Liver (tissue), 9 donors: Measurements from ENCODE around the gene KRT1. TPM values are rescaled to one million over a fixed set of nuclear protein-coding genes. Genes with fewer than 3 reads are reported as not detected.

Experiments used
- DNase-seq: peaks from one replicate; pipeline ENCODE4 v3.0.0-alpha.2; 2017; ENCODE audit warnings: low spot score
- H3K27ac ChIP-seq, 2 donors: one replicate each; pipeline ENCODE4 v1.7.0; 2013; ENCODE audit warnings: inconsistent platforms in 2 of 2, low read length in 2 of 2, control low read depth in 1 of 2, low read depth in 1 of 2, mild to moderate bottlenecking in 1 of 2
- H3K27me3 ChIP-seq, 4 donors: one replicate each; pipeline versions ENCODE4 v1.6.1 to v1.7.0; 2013; ENCODE audit warnings: low read length in 3 of 4, inconsistent platforms in 1 of 4, mild to moderate bottlenecking in 1 of 4, moderate library complexity in 1 of 4; ENCODE audit not compliant: control insufficient read depth in 4 of 4, insufficient read depth in 4 of 4
- H3K36me3 ChIP-seq, 4 donors: one replicate each; pipeline versions ENCODE4 v1.6.1 to v1.7.0; 2013; ENCODE audit warnings: low read length in 3 of 4, mild to moderate bottlenecking in 3 of 4, low read depth in 1 of 4, moderate library complexity in 1 of 4; ENCODE audit not compliant: control insufficient read depth in 4 of 4, insufficient read depth in 3 of 4
- H3K4me1 ChIP-seq, 4 donors: one replicate each; pipeline versions ENCODE4 v1.6.1 to v1.7.0; 2013; ENCODE audit warnings: low read length in 3 of 4, mild to moderate bottlenecking in 3 of 4, moderate library complexity in 1 of 4; ENCODE audit not compliant: control insufficient read depth in 4 of 4, insufficient read depth in 4 of 4
- H3K4me3 ChIP-seq, 3 donors: one replicate each; pipeline versions ENCODE4 v1.6.1 to v1.7.0; 2013; ENCODE audit warnings: low read length in 3 of 3, control low read depth in 1 of 3, low read depth in 1 of 3, mild to moderate bottlenecking in 1 of 3
- H3K9ac ChIP-seq, 2 donors: one replicate each; pipeline ENCODE4 v1.7.0; 2013; ENCODE audit warnings: low read length in 2 of 2, mild to moderate bottlenecking in 2 of 2, moderate library complexity in 2 of 2, control low read depth in 1 of 2, low read depth in 1 of 2
- H3K9me3 ChIP-seq, 4 donors: one replicate each; pipeline versions ENCODE4 v1.6.1 to v1.7.0; 2013; ENCODE audit warnings: low read length in 3 of 4; ENCODE audit not compliant: control insufficient read depth in 4 of 4
- CTCF ChIP-seq: fragments of 150-350 bp; IDR thresholded peaks from 2 replicates; pipeline ENCODE4 v1.5.1; 2017; ENCODE audit warnings: improper control_type of control experiment, low read depth, low read length; ENCODE audit not compliant: missing input control
- EGR1 ChIP-seq, 2 donors: IDR thresholded peaks; 2 replicates each; pipeline ENCODE4 v1.6.1; 2016 to 2018; ENCODE audit warnings: antibody characterized with exemption in 2 of 2, low read depth in 2 of 2
- FOXA1 ChIP-seq: IDR thresholded peaks from 2 replicates; pipeline ENCODE4 v1.6.1; 2016; ENCODE audit warnings: antibody characterized with exemption
- FOXA2 ChIP-seq: IDR thresholded peaks from 2 replicates; pipeline ENCODE4 v1.6.1; 2016; ENCODE audit warnings: antibody characterized with exemption
- GABPA ChIP-seq, 2 donors: IDR thresholded peaks in 1 of 2; conservative IDR thresholded peaks in 1 of 2; 2 replicates each; pipeline ENCODE4 v1.6.1; 2016; ENCODE audit warnings: antibody characterized with exemption in 2 of 2, mild to moderate bottlenecking in 1 of 2, moderate library complexity in 1 of 2
- HNF4A ChIP-seq, 2 donors: conservative IDR thresholded peaks; 2 replicates each; pipeline ENCODE4 v1.6.1; 2016; ENCODE audit warnings: antibody characterized with exemption in 2 of 2, mild to moderate bottlenecking in 2 of 2
- MAX ChIP-seq: IDR thresholded peaks from 2 replicates; pipeline ENCODE4 v1.6.1; 2016; ENCODE audit warnings: antibody characterized with exemption
- RAD21 ChIP-seq, 2 donors: IDR thresholded peaks; 2 replicates each; pipeline ENCODE4 v1.6.1; 2016; ENCODE audit warnings: antibody characterized with exemption in 2 of 2, mild to moderate bottlenecking in 2 of 2
- TAF1 ChIP-seq: conservative IDR thresholded peaks from 2 replicates; pipeline ENCODE4 v1.6.1; 2016; ENCODE audit warnings: antibody characterized with exemption, mild to moderate bottlenecking
- ZBTB33 ChIP-seq: IDR thresholded peaks from 2 replicates; pipeline ENCODE4 v1.6.1; 2016; ENCODE audit warnings: antibody characterized with exemption
- WGBS: extraction: QIAGEN DNeasy Blood & Tissue Kit; methylation state at CpG from one replicate; pipeline ENCODE4 v1.1.7; 2013; 5-methylcytosine and 5-hydroxymethylcytosine counted together
- polyA plus RNA-seq, 2 donors: library from polyadenylated mRNA; stranded (reverse) in 1 of 2; unstranded in 1 of 2; fragments of 200-250 nt in 1 of 2; fragments of >200 nt in 1 of 2; fragmentation: Nextera tagmentation in 1 of 2; extraction: Ambion mirVana in 1 of 2; gene quantifications; one replicate each; pipeline versions ENCODE4 v1.2.1 to v1.2.3, GENCODE V29; 2013 to 2015
- total RNA-seq, 2 donors: library from RNA; depleted of rRNA; stranded (reverse); fragments of >200 nt; gene quantifications; one replicate each; pipeline ENCODE4 v1.2.3, GENCODE V29; 2014
- TF ChIP-seq, protein P1 (sequence below): IDR thresholded peaks from 2 replicates; pipeline ENCODE4 v1.6.1; 2016; ENCODE audit warnings: antibody characterized with exemption, mild to moderate bottlenecking
- TF ChIP-seq, protein P2 (sequence below): IDR thresholded peaks from 2 replicates; pipeline ENCODE4 v1.6.1; 2016; ENCODE audit warnings: antibody characterized with exemption
- donor health status: healthy.
- donor health status: healthy.
- donor health status: healthy.
- donor health status: healthy.
- donor health status: healthy.

The KRT1 gene
- total and polyA plus RNA-seq, 4 donors: 0.14 to 2.7 TPM; not detected in 2

- TF ChIP-seq ZBTB33 (no peak), EGR1 (IDR thresholded peaks at IDR 0.05; ENCODE audit: low read depth in 2 of 2) (no peak), RAD21 (IDR thresholded peaks at IDR 0.05) (no peak)
Observed at GRCh38 chr12:52631264-52631663, 48.9 kb downstream of the KRT1 start (continued).

DNA sequence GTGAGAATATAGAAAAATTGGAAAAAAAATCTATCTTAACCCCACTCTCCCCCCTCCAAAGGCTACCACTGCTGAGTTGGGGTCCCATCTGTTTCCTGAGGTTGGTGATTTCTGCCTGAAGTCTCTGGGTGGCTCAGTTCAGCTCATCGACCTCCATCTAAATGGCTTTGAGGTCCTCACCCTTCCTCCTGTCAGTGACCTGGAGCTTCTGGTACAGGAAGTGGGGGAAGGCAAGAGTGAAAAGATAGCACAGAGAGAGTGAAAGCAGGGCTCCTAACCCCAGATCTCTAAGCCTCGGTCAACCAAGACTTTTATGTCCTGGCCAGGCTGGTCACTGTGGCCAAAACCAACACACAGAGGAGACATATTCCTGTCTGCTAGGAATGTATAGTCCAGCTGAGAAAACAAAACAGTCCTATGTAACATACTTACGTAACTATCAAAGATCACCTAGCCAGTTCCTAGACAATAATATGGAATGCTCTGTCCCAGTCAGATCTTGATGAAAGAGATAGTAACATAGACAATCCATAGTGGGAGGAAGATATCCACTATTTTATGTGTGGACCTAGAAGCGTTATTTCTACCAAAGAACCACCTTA is 49.5 kb downstream of the KRT1 start:
- DNase-seq: no peak
- H3K27ac ChIP-seq: no peak overlapping the region
- no peak overlapping the region for H3K4me3 ChIP-seq
- WGBS: 73% methylated on average over 4 of the region's 4 CpGs
- H3K36me3 ChIP-seq: no peaks in the 10 kb centered on the region
- no peak for TF ChIP-seq TAF1
- no peak for TF ChIP-seq FOXA1
- TF ChIP-seq, protein P1, sequence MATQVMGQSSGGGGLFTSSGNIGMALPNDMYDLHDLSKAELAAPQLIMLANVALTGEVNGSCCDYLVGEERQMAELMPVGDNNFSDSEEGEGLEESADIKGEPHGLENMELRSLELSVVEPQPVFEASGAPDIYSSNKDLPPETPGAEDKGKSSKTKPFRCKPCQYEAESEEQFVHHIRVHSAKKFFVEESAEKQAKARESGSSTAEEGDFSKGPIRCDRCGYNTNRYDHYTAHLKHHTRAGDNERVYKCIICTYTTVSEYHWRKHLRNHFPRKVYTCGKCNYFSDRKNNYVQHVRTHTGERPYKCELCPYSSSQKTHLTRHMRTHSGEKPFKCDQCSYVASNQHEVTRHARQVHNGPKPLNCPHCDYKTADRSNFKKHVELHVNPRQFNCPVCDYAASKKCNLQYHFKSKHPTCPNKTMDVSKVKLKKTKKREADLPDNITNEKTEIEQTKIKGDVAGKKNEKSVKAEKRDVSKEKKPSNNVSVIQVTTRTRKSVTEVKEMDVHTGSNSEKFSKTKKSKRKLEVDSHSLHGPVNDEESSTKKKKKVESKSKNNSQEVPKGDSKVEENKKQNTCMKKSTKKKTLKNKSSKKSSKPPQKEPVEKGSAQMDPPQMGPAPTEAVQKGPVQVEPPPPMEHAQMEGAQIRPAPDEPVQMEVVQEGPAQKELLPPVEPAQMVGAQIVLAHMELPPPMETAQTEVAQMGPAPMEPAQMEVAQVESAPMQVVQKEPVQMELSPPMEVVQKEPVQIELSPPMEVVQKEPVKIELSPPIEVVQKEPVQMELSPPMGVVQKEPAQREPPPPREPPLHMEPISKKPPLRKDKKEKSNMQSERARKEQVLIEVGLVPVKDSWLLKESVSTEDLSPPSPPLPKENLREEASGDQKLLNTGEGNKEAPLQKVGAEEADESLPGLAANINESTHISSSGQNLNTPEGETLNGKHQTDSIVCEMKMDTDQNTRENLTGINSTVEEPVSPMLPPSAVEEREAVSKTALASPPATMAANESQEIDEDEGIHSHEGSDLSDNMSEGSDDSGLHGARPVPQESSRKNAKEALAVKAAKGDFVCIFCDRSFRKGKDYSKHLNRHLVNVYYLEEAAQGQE: no peak
- no peak for TF ChIP-seq HNF4A (conservative IDR thresholded peaks at IDR 0.05)
- TF ChIP-seq FOXA2: no peak
- no peak for TF ChIP-seq MAX
- TF ChIP-seq, protein P2, sequence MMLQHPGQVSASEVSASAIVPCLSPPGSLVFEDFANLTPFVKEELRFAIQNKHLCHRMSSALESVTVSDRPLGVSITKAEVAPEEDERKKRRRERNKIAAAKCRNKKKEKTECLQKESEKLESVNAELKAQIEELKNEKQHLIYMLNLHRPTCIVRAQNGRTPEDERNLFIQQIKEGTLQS: no peak
- no peak for TF ChIP-seq CTCF
- TF ChIP-seq RAD21 (IDR thresholded peaks at IDR 0.05): no peak
- no peak for TF ChIP-seq GABPA (IDR thresholded peaks at IDR 0.05 in 1 of 2, conservative IDR thresholded peaks at IDR 0.05 in 1 of 2)
- H3K4me1 ChIP-seq: no peaks in the 10 kb centered on the region
- H3K9me3 ChIP-seq: no peaks in the 10 kb centered on the region
- peaks cover 0 to 4% (median 0%) of the 10 kb centered on the region in 4 donors for H3K27me3 ChIP-seq
- no peak overlapping the region for H3K9ac ChIP-seq
